ENCODE data around the gene LAMC2. TPM values are rescaled to one million over a fixed set of nuclear protein-coding genes. Genes with fewer than 3 reads are reported as not detected.

Gene LAMC2
- total RNA-seq, 2 donors from 2014 or later, result 30.7 to 55.0 TPM

DNA sequence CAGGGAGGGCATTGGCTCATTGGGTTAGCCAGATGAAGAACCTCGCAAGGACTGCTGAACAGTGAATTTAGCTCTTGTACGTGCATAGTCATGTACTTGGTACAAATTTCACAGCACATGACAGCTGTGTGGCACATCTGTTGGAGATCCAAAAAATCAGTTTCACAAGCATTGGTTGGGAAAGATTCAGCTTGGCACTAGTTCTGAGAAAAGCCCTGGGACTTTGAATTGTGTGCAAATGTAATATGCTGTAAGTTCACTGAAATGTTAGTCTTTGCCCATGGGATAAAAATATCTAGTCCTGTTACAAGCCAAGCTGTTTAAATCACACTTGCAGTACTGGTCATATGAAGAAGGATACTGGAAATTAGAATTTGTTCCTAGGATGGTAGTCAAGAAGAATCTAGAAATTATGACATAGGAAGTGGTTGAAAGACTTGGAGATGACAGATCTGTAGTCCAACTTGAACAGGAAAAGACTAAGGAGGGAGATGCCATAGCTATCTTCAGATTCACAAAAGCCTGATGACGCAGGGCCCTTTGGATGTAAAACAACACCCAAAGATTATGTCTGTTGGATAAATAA, 19.2 kb downstream of the LAMC2 start:
- peak in 1 of 2 donors; percentile 31 for DNase-seq
- no peak for ATAC-seq
- intact Hi-C loops (cut with DNase I, micrococcal nuclease), result no loop called here

DNA sequence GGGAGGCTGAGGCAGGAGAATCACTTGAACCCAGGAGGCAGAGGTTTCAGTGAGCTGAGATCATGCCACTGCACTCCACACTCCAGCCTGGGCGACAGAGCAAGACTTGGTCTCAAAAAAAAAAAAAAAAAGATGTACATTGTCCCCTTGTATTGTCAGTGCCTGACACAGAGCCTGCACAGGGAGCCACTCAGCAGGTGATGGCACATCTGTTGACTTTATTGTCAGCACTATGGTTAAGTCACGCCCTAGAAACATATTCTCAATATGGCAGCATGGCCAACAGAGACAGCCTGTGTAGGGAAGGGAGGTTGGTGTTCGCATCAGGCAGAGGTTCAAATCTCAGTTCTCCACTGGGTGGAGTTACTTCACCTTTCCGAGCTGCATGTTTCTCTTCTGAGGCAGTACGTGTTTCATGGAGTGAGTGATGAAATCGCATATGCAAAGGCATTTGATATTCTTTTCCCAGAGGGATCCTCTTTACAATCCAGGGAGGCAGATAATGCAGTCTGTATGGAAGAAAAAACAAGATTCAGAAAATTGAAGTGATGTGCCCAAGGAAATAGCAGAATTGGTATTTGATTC, 20.6 kb downstream of the LAMC2 start:
- intact Hi-C loops (cut with DNase I, micrococcal nuclease), result no loop called here
- ATAC-seq, result no peak
- no peak for DNase-seq

DNA sequence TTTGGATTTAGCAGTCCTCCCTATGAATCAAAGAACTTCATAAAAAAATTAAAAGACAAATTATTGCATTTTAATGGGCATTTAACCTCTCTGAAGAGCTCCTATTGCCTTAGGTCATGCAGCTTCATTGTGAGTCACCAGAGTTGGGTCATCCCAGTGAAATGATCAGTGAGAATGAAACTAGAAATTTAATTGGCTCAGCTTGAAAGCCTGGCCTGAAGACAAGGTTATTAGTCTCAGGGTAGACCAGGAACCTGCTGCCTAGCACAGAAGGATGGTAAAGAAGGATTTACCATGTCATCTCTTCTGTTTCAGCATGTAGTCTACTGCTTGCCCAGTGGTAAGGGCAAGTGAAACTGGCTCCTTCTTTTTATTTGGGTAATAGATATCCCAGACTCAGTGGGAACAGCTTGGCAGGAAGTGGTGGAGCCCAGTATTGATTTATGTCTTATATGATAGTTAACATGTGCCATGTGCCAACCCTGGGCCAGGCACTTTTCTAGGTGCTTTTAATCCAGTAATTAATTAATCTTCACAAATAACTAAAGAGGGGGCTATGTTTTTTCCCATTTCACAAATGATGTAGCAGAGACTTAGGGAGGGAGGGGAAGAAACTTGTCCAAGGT, 23.6 kb downstream of the LAMC2 start:
- ATAC-seq (peak; percentile 78), DNase-seq (no peak)

DNA sequence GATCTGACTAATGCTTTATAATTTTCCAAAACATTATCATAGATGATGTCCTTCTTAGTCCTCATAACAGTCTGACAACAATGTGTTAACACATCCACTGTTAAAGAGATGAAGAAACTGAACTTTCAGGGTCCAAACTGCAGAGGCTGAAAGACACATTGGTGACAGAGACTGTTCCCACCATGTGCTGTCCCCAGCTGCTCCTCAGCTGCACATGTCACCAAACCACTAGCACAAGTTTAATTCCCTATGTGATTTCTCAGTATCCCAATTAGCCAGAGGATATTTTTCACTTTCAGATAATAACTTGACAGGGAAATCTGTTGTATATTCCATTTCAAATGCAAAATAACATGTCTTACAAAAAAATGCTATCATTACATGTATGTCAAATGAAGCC, 24.6 kb downstream of the LAMC2 start:
- ATAC-seq, result no peak
- intact Hi-C loops (cut with DNase I, micrococcal nuclease), result no loop called here
- DNase-seq, result no peak

More for the DNA sequence above, 23.6 kb downstream of the LAMC2 start:
- intact Hi-C loops (cut with DNase I, micrococcal nuclease), result no loop called here

DNA sequence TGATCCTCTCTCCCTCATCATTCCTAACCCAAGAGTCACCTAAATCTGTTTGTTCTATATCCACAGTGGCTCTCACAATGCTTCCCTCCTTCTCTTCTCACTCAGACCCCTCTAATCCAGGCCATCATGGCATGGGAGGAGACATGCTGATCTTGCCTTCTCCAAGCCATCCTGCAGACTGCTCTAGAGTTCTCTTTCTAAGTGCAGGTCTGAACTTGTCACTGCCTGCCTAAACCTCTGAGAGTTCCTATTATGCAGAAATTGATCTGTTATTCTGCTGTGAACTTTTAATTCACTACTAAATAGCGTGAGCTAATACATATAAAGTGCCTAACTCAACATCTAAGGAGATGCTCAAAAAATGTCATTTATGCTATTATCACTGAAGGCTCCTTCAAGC, 26.8 kb downstream of the LAMC2 start:
- intact Hi-C loops (cut with DNase I, micrococcal nuclease), result no loop called here
- no peak for ATAC-seq
- no peak for DNase-seq

DNA sequence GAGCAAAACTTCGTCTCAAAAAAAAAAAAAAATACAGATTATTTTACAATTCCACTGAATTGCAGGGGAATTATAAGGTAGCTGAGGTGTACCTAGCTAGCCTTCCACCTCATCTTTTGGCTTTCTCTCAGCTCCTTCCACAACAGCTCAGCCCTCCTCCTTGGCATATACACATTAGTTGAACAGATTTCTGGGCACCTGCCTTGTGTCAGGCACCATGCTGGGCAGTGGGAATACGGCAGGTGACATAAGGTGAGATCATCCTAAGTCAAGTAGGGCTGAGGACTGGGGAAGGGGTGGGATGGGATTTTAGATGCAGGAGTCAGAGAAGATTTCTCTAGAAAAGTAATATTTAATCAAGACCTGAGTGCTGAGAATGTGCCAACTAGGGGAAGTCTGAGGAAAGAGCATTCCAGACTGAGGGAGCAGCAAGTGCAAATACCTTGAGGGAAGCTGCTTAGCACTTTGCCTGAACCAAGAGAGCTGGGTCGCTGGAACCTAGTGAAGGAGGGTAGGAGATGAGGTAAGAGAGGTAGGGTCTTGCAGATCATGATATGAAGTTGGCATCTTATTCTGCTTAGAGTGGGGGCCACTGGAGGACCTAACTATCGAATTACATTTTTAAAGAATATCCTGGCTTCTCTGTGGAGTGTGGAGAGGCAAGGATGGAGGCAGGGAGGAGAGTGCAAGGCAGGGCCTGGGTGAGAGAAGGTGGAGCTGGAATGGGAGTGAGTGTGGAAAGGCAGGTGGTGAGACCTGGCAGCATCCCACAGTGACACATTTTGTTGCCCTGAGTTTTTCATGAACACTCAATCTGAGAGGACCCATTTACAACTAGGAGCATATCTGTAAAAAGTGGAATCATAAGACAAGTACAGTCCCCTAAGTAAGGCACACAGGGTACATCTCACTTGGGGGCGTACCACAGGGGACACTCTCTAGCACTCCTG, 28.2 kb downstream of the LAMC2 start:
- intact Hi-C loops (cut with DNase I, micrococcal nuclease), result no loop called here
- DNase-seq, result no peak
- ATAC-seq, result no peak

DNA sequence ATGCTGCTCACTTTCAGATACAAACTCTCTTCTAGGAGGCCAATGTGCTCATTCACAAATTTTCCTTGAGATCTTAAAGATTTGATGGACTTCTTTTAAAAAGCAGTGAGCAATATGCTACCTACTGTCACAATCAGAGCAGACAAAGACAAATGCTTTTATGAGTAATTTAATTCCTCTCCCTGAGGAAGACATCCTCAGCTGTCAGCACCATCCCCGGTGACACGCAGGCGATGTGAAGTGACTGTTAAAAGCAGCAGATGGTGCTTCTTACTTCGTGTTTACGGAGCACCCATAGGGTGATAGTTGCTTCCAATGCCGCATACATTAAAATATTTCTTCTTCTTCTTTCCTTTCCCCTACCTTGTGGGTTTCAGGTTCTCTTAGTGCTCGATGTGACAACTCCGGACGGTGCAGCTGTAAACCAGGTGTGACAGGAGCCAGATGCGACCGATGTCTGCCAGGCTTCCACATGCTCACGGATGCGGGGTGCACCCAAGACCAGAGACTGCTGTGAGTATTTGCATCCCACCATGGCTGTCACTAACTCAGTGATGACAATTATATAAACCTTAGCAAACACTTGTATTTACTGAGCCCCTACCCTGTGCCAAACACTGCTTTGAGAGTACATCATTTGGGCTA, 29.1 kb downstream of the LAMC2 start:
- intact Hi-C loops (cut with DNase I, micrococcal nuclease), result no loop called here
- no peak for DNase-seq
- ATAC-seq, result no peak

DNA sequence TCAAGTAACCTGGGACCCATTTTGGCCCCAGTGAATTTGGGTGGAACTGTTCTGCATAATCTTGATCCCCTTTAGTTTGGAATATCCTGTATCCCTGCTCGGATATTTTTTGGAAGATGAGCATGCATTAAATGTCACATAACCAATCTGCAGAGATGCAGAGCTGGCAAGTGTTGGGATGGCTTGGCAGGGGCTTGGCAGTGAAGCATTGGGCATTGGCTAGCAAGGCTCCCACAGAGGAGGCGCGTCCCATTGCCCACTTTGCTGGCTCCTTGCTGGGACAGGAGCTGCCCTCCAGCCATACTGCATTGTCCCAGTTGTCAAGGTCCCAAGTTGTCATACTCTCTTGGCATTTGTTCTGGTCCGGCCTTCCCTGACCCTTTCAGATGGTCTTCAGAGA, 29.9 kb downstream of the LAMC2 start:
- DNase-seq (no peak), ATAC-seq (no peak)
- intact Hi-C loops (cut with DNase I, micrococcal nuclease), result no loop called here

DNA sequence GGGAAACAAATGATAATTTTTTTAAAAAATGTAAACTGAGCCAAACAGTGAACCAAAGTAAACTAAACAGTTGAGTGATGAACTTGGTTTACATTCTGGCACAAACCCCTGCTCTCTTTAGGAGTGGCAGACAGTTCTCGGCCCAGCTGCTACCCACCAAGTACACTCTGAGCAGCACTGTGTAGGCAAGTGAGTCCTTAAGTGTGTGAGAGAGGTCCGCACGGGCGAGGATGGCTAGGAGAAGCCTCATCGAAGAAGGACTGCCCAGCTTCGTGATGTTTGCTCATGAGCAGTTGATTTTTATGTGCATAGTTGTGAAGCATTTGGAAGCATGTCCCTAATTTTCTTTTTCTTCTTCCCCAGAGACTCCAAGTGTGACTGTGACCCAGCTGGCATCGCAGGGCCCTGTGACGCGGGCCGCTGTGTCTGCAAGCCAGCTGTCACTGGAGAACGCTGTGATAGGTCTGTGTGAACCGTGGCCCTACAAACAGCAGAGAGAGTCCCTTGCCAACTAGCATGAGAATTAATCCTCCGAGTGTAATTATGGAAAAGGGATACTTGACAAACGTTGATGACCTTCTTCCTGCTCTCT, 32.1 kb downstream of the LAMC2 start:
- DNase-seq, result peak in 1 of 2 donors; percentile 13
- intact Hi-C loops (cut with DNase I, micrococcal nuclease), result no loop called here
- ATAC-seq, result no peak

DNA sequence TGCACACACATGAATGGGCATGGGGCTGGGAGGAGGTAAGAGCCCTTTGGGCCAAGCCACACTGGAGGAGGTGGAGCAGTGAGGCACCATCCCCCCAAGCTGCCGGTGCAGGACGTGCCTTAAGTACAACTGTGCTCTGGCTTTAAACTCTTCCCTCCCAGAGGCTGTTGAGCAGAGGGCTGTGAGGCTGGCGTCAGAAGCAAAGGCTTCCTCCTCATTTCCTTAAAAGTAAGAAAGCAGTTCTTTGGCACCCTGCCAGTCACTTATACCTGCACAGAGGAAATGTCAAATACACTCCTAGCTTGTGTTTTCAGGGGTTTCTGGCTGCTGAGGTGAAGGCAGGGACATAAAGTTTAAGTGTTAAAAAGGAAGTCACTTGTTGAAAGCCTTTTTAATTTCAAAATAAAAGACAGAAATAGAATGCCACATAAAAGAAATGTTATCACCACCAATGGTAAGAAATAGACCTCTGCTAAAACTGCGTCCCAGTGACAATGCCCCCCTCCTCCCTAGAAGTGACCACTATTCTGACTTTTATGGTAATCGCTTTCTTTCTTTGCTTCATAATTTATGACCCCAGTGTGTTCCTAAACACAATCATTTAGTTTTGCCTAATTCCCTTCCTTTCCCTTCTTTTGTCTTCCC, 33.0 kb downstream of the LAMC2 start:
- DNase-seq (peak; percentile 49 to 71), ATAC-seq (peak; percentile 59)
- intact Hi-C loops (cut with DNase I, micrococcal nuclease), result no loop called here

DNA sequence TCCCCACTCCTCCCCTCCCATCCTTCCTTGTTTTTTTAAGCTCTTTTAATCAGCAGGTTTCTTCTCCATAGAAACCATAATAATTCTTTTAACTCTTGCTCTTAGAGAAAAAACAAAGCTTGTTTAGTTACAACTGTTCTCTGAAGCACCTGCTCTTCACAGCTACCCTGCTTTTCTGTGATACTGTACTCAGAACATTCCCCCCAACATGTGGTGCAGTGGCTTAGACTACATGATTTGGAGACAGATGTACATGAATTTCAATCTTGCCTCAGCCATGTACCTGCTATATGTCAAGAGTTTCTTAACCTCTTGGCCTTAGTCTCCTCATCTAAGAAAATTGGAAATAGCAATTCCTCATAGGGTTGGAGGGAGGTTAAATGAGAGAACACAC, 33.5 kb downstream of the LAMC2 start:
- intact Hi-C loops (cut with DNase I, micrococcal nuclease), result no loop called here

DNA sequence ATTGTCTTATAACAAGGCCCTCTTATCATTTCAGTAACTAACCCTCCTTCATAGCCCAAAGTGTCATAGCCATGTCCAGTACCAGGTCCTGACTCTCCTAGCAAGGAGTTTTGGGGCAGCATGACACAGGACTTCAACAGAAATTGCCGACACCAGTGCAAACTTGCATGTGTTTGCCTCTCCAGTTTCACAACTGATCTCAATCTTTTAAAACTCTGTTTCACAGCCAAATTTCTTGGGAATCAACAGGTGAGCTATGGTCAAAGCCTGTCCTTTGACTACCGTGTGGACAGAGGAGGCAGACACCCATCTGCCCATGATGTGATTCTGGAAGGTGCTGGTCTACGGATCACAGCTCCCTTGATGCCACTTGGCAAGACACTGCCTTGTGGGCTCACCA, 36.8 kb downstream of the LAMC2 start:
- DNase-seq, result no peak
- no peak for ATAC-seq
- intact Hi-C loops (cut with DNase I, micrococcal nuclease), result no loop called here

More for the DNA sequence above, 33.5 kb downstream of the LAMC2 start:
- ATAC-seq (no peak), DNase-seq (no peak)

DNA sequence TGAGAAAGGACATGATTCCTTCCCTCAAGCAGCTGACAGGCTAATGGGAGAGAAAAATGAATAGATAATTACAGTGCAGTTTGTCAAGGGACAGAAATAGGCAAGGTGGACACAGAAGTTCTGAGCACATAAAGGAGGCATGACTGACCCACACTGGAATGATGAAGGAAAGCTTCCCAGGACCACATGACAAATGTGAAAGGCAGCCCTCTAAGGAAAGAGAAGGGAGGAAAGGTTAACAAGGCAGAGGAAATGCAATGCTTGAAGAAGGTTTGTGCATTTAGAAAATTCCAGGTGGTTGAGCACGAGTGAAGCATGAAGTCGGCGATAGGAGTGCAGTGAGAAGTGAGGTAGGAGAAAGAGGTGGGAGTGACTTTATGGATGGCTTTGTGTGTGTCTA, 37.4 kb downstream of the LAMC2 start:
- intact Hi-C loops (cut with DNase I, micrococcal nuclease), result no loop called here
- ATAC-seq (no peak), DNase-seq (no peak)

DNA sequence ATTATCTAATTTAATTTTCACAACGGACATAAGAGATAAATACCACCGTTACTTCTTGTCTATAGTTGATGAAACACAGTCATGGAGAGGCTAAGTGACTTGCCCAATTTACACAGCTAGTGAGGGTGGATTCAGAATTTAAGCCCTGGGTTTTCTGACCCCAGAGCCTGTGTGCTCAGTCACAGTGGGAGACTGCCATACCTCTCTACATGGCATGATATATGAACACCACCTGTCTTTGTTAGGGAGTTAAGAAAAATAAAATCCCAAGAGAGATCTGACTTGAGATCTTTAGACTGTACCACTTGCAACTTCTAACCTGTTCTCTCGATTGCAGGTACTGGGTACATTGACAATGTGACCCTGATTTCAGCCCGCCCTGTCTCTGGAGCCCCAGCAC, 40.3 kb downstream of the LAMC2 start:
- DNase-seq, result no peak
- intact Hi-C loops (cut with DNase I, micrococcal nuclease), result no loop called here
- no peak for ATAC-seq

DNA sequence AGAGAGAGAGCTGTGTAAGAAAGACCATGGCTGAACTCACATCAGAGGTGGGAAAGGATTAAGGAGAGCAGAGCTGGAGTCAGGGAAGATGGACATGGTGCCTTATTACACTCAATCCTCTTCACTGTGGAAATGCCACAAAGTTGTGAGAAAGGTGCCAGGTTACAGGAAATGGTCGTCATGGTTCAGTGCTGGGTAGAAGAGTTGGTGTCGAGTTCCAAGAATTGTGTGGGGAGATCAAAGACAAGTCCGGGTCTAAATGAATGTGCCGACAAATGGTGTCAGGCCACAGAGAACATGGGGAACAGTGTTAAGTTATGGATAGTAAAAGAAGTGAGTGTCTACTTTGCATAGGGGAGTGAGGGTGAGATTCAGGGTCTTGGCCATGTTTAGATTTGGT, 40.9 kb downstream of the LAMC2 start:
- intact Hi-C loops (cut with DNase I, micrococcal nuclease), result no loop called here
- ATAC-seq (no peak), DNase-seq (no peak)

DNA sequence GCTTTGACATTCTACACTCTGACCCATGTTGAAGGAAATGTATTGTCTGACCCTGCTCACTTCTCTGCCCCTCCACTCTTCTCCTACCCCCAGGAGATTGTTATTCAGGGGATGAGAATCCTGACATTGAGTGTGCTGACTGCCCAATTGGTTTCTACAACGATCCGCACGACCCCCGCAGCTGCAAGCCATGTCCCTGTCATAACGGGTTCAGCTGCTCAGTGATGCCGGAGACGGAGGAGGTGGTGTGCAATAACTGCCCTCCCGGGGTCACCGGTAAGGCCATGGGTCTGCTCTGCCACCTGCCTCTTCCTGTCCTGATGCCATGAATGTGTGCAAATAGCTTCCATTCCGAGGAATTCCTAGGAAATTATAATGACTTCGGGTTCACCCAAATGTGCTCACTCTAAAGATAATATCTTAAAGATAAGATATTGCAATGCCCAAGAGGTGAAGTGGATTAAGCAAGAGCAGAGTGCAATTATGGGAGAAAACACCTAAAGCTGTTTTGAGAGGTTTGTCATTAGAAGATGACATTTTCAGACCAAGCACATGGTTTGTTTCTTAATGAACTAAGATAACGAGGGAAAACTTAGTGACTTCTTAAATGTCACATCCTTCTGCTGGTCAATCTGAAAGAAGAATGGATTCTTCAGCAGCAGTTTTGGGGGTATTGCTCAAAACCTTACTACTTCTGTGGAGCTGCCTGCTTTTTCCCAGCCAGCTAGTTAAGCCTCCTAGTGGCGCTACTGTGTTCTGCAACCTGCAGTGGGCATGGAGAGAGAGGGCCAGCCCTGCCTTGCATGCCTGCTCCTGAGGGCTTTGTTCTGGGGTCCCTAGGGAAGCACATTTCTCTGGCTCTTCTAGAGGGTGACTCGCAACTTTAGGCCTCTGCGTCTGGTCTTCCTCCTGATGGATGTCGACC, 41.6 kb downstream of the LAMC2 start:
- intact Hi-C loops (cut with DNase I, micrococcal nuclease), result no loop called here
- ATAC-seq (peak; percentile 78), DNase-seq (peak in 1 of 2 donors; percentile 56)

Data from left colon (tissue), 2 donors.